Measurements from ENCODE around the gene MCAM. TPM values are rescaled to one million over a fixed set of nuclear protein-coding genes. Genes with fewer than 3 reads are reported as not detected.

The MCAM gene
- total and polyA plus RNA-seq, 2 of the 8 experiments (the other 6 are each of a cell fraction or from before 2014, with no cell fraction given), result 22.4 to 32.2 TPM

GRCh38 chr11:119334174-119334930, 17.4 kb upstream of the MCAM start, which contains the start of gene RNF26 (continued):
- TF ChIP-seq MAX (IDR thresholded peaks at IDR 0.05), result no peak
- TF ChIP-seq CTBP2 (IDR thresholded peaks at IDR 0.05; ENCODE audit: borderline replicate concordance, insufficient read depth, insufficient read length, low read length), result no peak
- TF ChIP-seq ZNF274 (IDR thresholded peaks at IDR 0.05; ENCODE audit: borderline replicate concordance, extremely low read depth, low read length), result no peak
- peak; percentile 98 for TF ChIP-seq SP1 (IDR thresholded peaks at IDR 0.05; ENCODE audit: low read depth, low read length)
- peak; percentile 67 for TF ChIP-seq TBP (IDR thresholded peaks at IDR 0.05; ENCODE audit: low read depth, low read length)
- TF ChIP-seq RNF2 (IDR thresholded peaks at IDR 0.05; ENCODE audit: borderline replicate concordance, low read depth, low read length, missing control alignments, poor library complexity, severe bottlenecking), result no peak
